IMR-90 (cell line): ENCODE measurements around the gene SUGCT. TPM values are rescaled to one million over a fixed set of nuclear protein-coding genes. Genes with fewer than 3 reads are reported as not detected.
"Not testable (repeated sequence)": the region's sequence is repeated elsewhere in the genome, so short reads cannot be mapped to it uniquely, and the experiment has no call there.

Source experiments
- ATAC-seq: fragments of 200-7000 bp; cut with Tn5 transposase; 2 replicates; pipeline ENCODE4 v1.9.1; 2020; ENCODE audit warnings: low read depth, mild to moderate bottlenecking, moderate library complexity
- BruUV-seq: library from RNA; stranded (reverse); fragments of 400-500 nt; replicated peaks from 2 replicates; lab custom pipeline; 2021; lab: Mats Ljungman, UMichigan
- CTCF ChIA-PET: fragments of 300-600 bp; formaldehyde crosslinking; extraction: SDS; loops from one replicate; lab custom pipeline; 2021; ENCODE audit warnings: antibody characterized with exemption; lab: Yijun Ruan, JAX
- POLR2A ChIA-PET: fragments of 300-600 bp; sonication (Branson Sonifier 250); formaldehyde crosslinking; loops from one replicate; lab custom pipeline; 2022; ENCODE audit warnings: antibody characterized with exemption; ENCODE audit not compliant: unreplicated experiment; lab: Charles Lee
- DNase-seq: peaks from one replicate; pipeline ENCODE4 v3.0.0; 2013
- H2AFZ ChIP-seq: replicated peaks from 2 replicates; pipeline ENCODE3; 2013; ENCODE audit warnings: low read length, mild to moderate bottlenecking; ENCODE audit not compliant: poor library complexity
- H2AK5ac ChIP-seq: 2 replicates; pipeline ENCODE4 v1.6.1; 2013; ENCODE audit warnings: low read depth, low read length, inconsistent platforms
- H2AK9ac ChIP-seq: replicated peaks from 2 replicates; pipeline ENCODE3; 2013; ENCODE audit warnings: mild to moderate bottlenecking, low read depth, low read length, moderate library complexity; ENCODE audit not compliant: poor library complexity
- H2BK120ac ChIP-seq: 2 replicates; pipeline ENCODE4 v1.6.1; 2013; ENCODE audit warnings: low read depth, low read length, inconsistent platforms
- H2BK15ac ChIP-seq: 3 replicates; pipeline ENCODE4 v1.6.1; 2013; ENCODE audit warnings: low read depth, low read length, inconsistent platforms
- H2BK20ac ChIP-seq: 2 replicates; pipeline ENCODE4 v1.6.1; 2013; ENCODE audit warnings: low read depth, mild to moderate bottlenecking, inconsistent platforms, low read length, moderate library complexity
- H2BK5ac ChIP-seq: 2 replicates; pipeline ENCODE4 v1.6.1; 2013; ENCODE audit warnings: mild to moderate bottlenecking, low read depth, low read length, inconsistent platforms; ENCODE audit not compliant: poor library complexity, severe bottlenecking
- H3K14ac ChIP-seq: replicated peaks from 2 replicates; pipeline ENCODE4 v1.6.1; 2013; ENCODE audit warnings: low read depth, low read length, inconsistent platforms
- H3K18ac ChIP-seq: 2 replicates; pipeline ENCODE4 v1.6.1; 2013; ENCODE audit warnings: low read depth, low read length, control low read depth
- H3K23ac ChIP-seq: 2 replicates; pipeline ENCODE4 v1.6.1; 2013; ENCODE audit warnings: low read depth, low read length, inconsistent platforms
- H3K27ac ChIP-seq: 2 replicates; pipeline ENCODE4 v1.5.1; 2013; ENCODE audit warnings: mild to moderate bottlenecking, control low read depth, low read length; ENCODE audit not compliant: insufficient read depth
- H3K27me3 ChIP-seq: 2 replicates; pipeline ENCODE4 v1.6.1; 2013; ENCODE audit warnings: low read length; ENCODE audit not compliant: control insufficient read depth, insufficient read depth
- H3K36me3 ChIP-seq: 2 replicates; pipeline ENCODE4 v1.6.1; 2013; ENCODE audit warnings: low read length, mixed read lengths; ENCODE audit not compliant: control insufficient read depth, insufficient read depth
- H3K4ac ChIP-seq: 2 replicates; pipeline ENCODE4 v1.6.1; 2013; ENCODE audit warnings: low read depth, low read length, inconsistent platforms
- H3K4me1 ChIP-seq: 2 replicates; pipeline ENCODE4 v1.6.1; 2013; ENCODE audit warnings: low read length, mixed read lengths; ENCODE audit not compliant: control insufficient read depth, insufficient read depth
- H3K4me2 ChIP-seq: 2 replicates; pipeline ENCODE4 v1.6.1; 2013; ENCODE audit warnings: low read depth, mild to moderate bottlenecking, control low read depth, low read length, moderate library complexity
- H3K4me3 ChIP-seq: 2 replicates; pipeline ENCODE4 v1.5.1; 2013; ENCODE audit warnings: low read depth, mild to moderate bottlenecking, control low read depth, low read length, moderate library complexity; ENCODE audit not compliant: insufficient read depth
- H3K56ac ChIP-seq: 2 replicates; pipeline ENCODE4 v1.6.1; 2013; ENCODE audit warnings: low read length, inconsistent platforms; ENCODE audit not compliant: insufficient read depth; ENCODE audit errors: extremely low read depth
- H3K79me1 ChIP-seq, 2 experiments: 2 replicates each; pipeline ENCODE4 v1.6.1; 2013; ENCODE audit warnings: low read length in 2 of 2, inconsistent platforms in 1 of 2, low read depth in 1 of 2
- H3K9ac ChIP-seq: 2 replicates; pipeline ENCODE4 v1.6.1; 2013; ENCODE audit warnings: low read depth, low read length, control low read depth
- H3K9me1 ChIP-seq: 2 replicates; pipeline ENCODE4 v1.6.1; 2013; ENCODE audit warnings: low read length, inconsistent platforms; ENCODE audit not compliant: insufficient read depth
- H3K9me3 ChIP-seq: 2 replicates; pipeline ENCODE4 v1.6.1; 2013; ENCODE audit warnings: low read length; ENCODE audit not compliant: control insufficient read depth, insufficient read depth
- H4K20me1 ChIP-seq: 2 replicates; pipeline ENCODE4 v1.6.1; 2013; ENCODE audit warnings: low read length, inconsistent platforms; ENCODE audit not compliant: insufficient read depth
- H4K5ac ChIP-seq: 2 replicates; pipeline ENCODE4 v1.6.1; 2013; ENCODE audit warnings: mild to moderate bottlenecking, low read depth, low read length, control low read depth
- H4K8ac ChIP-seq, 2 experiments: 2 replicates each; pipeline ENCODE4 v1.6.1; 2013; ENCODE audit warnings: low read depth in 2 of 2, low read length in 2 of 2, control low read depth in 1 of 2, inconsistent platforms in 1 of 2
- H4K91ac ChIP-seq: 2 replicates; pipeline ENCODE4 v1.6.1; 2013; ENCODE audit warnings: low read depth, low read length, inconsistent platforms; ENCODE audit not compliant: insufficient read depth
- WGBS, 2 experiments: methylation state at CpG; one replicate each; pipeline versions ENCODE4 v1.1.5 to v1.1.7; 2013; ENCODE audit warnings: missing lambda C conversion rate in 2 of 2; ENCODE audit not compliant: insufficient read length in 1 of 2; ENCODE audit errors: extremely low coverage in 2 of 2; 5-methylcytosine and 5-hydroxymethylcytosine counted together
- dilution Hi-C: fragments of 300-500 bp; cut with HindIII; formaldehyde crosslinking; loops from one replicate; pipeline ENCODE4 v1.14.3; 2018; ENCODE audit warnings: low sequenced_read_pairs; ENCODE audit not compliant: unreplicated experiment
- in situ Hi-C: fragments of 300-500 bp; cut with MboI; formaldehyde crosslinking; loops from 3 replicates; pipeline ENCODE4 v1.14.3; 2019; ENCODE audit warnings: low sequenced_read_pairs, inconsistent platforms, mixed read lengths
- intact Hi-C: fragments of 100-400 bp; cut with micrococcal nuclease; formaldehyde crosslinking; loops from 2 replicates; pipeline ENCODE4 v1.10.0; 2022
- polyA plus RNA-seq, 3 experiments: library from polyadenylated mRNA; depleted of rRNA; stranded (reverse); fragments of >200 nt; gene quantifications; 2 replicates each; pipeline ENCODE4 v1.2.3, GENCODE V29; 2012; ENCODE audit warnings: low replicate concordance in 1 of 3
- total RNA-seq: library from RNA; depleted of rRNA; stranded (reverse); fragments of >200 nt; gene quantifications from 2 replicates; pipeline ENCODE4 v1.2.3, GENCODE V29; 2012

SUGCT gene
- total and polyA plus RNA-seq, 2 of the 4 experiments (the other 2 are of a cell fraction) = 5.9 to 8.3 TPM

- in situ Hi-C loops, H3K27me3 ChIP-seq, H3K27ac ChIP-seq, POLR2A ChIA-PET, H3K9ac ChIP-seq, H3K4me1 ChIP-seq, H3K4me2 ChIP-seq, H3K36me3 ChIP-seq, H3K9me3 ChIP-seq, H4K5ac ChIP-seq, H2BK120ac ChIP-seq, H2AFZ ChIP-seq, BruUV-seq, H3K23ac ChIP-seq, H4K20me1 ChIP-seq, intact Hi-C loops, H3K18ac ChIP-seq, dilution Hi-C loops, H4K8ac ChIP-seq, H3K4me3 ChIP-seq, H2BK20ac ChIP-seq, H4K91ac ChIP-seq, H2AK5ac ChIP-seq, H3K4ac ChIP-seq, H2BK15ac ChIP-seq, H2BK5ac ChIP-seq, H2AK9ac ChIP-seq, H3K9me1 ChIP-seq, H3K56ac ChIP-seq, ATAC-seq, H3K14ac ChIP-seq: not testable (repeated sequence)
- CTCF ChIA-PET = interaction anchor here (0.6 to 1.0 kb wide), 2 partner anchors 9 to 19 kb away, joined by 3 to 8 read pairs; no protein-coding TSS in a partner anchor
- peaks cover 3 to 37% of the 10 kb centered on the region in 2 experiments for H3K79me1 ChIP-seq
- DNase-seq = peak; percentile 8
- WGBS, 2 experiments = no CpG with 5 or more reads among the region's 9 CpGs
Measured at GRCh38 chr7:40117199-40117598, 17.6 kb upstream of the SUGCT start.

GRCh38 chr7:40118201-40118600, 16.6 kb upstream of the SUGCT start:
- in situ Hi-C loops = not testable (repeated sequence)

More at GRCh38 chr7:40118201-40118600, 16.6 kb upstream of the SUGCT start:
- intact Hi-C loops, H3K23ac ChIP-seq, H3K14ac ChIP-seq, H4K91ac ChIP-seq, H3K9me1 ChIP-seq, DNase-seq, BruUV-seq, H3K27ac ChIP-seq, H3K36me3 ChIP-seq, H4K5ac ChIP-seq, H3K9me3 ChIP-seq, H4K8ac ChIP-seq, H3K4me2 ChIP-seq, H3K18ac ChIP-seq, H2BK20ac ChIP-seq, dilution Hi-C loops, H2BK120ac ChIP-seq, H2AK5ac ChIP-seq, H2BK5ac ChIP-seq, H2AFZ ChIP-seq, H3K4me3 ChIP-seq, H3K4ac ChIP-seq, ATAC-seq, CTCF ChIA-PET, H3K27me3 ChIP-seq, H3K4me1 ChIP-seq, H2BK15ac ChIP-seq, POLR2A ChIA-PET, H3K9ac ChIP-seq, H2AK9ac ChIP-seq, H4K20me1 ChIP-seq, H3K56ac ChIP-seq: not testable (repeated sequence)
- 100% methylated on average over 1 of the region's 7 CpGs; no CpG with 5 or more reads in 1 of the 2 experiments for WGBS, 2 experiments
- H3K79me1 ChIP-seq = peaks cover 7 to 42% of the 10 kb centered on the region in 2 experiments
